Thoracic aorta (tissue), 2 donors: ENCODE measurements around the gene RACK1. TPM values are rescaled to one million over a fixed set of nuclear protein-coding genes. Genes with fewer than 3 reads are reported as not detected.
"Not testable (repeated sequence)": the region's sequence is repeated elsewhere in the genome, so short reads cannot be mapped to it uniquely, and the experiment has no call there.

ENCODE experiments used
- ATAC-seq: fragments of 150-250 bp; one replicate; pipeline ENCODE4 v1.8.0; 2017; ENCODE audit warnings: low read depth; ENCODE audit not compliant: insufficient number of reproducible peaks, low FRiP score
- DNase-seq: peaks from one replicate; pipeline ENCODE4 v3.0.0-alpha.2; 2020; ENCODE audit warnings: low spot score
- H3K27ac ChIP-seq, 2 donors: fragments of 200-600 bp; sonication (generic); 1 replicate in 1 of 2; 2 replicates in 1 of 2; pipeline ENCODE4 v1.5.1; 2016; ENCODE audit warnings: mild to moderate bottlenecking in 2 of 2, moderate library complexity in 2 of 2
- H3K27me3 ChIP-seq: fragments of 200-600 bp; sonication (generic); replicated peaks from 2 replicates; pipeline ENCODE4 v1.6.0; 2016; ENCODE audit warnings: mild to moderate bottlenecking; ENCODE audit not compliant: insufficient read depth
- H3K36me3 ChIP-seq: fragments of 200-600 bp; sonication (generic); one replicate; pipeline ENCODE4 v1.5.1; 2016
- H3K4me1 ChIP-seq, 2 donors: fragments of 200-600 bp; sonication (generic); 1 replicate in 1 of 2; 2 replicates in 1 of 2; pipeline versions ENCODE4 v1.5.1 to v1.6.0; 2016; ENCODE audit warnings: low read depth in 2 of 2, mild to moderate bottlenecking in 1 of 2; ENCODE audit not compliant: control insufficient read depth in 1 of 2
- H3K4me3 ChIP-seq: fragments of 200-600 bp; sonication (generic); 2 replicates; pipeline ENCODE4 v1.5.1; 2016; ENCODE audit warnings: mild to moderate bottlenecking
- H3K9me3 ChIP-seq: fragments of 200-600 bp; sonication (generic); 2 replicates; pipeline ENCODE4 v1.5.1; 2016
- total RNA-seq, 2 donors: library from RNA; depleted of rRNA; stranded (reverse); fragments of >200 nt; gene quantifications; one replicate each; pipeline versions ENCODE4 v1.1.0 to v1.2.3, GENCODE V29; 2016
- TF ChIP-seq, protein P1 (sequence below): fragments of 200-600 bp; sonication (generic); IDR thresholded peaks from one replicate; pipeline ENCODE4 v1.5.1; 2019; ENCODE audit warnings: antibody characterized with exemption

Gene RACK1
- total RNA-seq, 2 donors from 2014 or later: 1,534 to 1,629 TPM

DNA sequence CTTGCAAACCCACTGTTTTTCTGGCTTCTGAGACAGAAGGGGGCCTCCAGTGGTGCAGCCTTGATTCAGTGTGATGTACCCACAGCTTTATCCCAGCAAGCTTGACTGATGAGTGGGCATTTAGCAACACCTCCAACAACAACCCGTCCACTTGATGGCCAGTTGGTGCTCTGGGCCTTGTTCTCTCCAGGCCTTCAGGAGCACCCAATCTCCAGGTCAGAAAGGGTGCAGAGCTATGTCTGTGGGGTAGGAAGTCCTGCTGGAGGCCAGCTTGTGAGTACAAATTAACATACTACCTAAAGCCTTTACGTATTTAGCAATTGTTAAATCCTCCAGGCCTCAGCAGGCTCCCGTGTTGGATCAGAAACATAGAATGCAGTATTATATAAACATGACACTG, 27.4 kb upstream of the RACK1 start:
- DNase-seq: no peak
- Histone ChIP-seq H3K27ac (no peak overlapping the region), H3K4me1 (no peaks in the 10 kb centered on the region), H3K4me3 (no peak overlapping the region), H3K36me3 (no peaks in the 10 kb centered on the region), H3K27me3 (no peaks in the 10 kb centered on the region), H3K9me3 (no peaks in the 10 kb centered on the region)
- no peak for ATAC-seq
- TF ChIP-seq, protein P1, sequence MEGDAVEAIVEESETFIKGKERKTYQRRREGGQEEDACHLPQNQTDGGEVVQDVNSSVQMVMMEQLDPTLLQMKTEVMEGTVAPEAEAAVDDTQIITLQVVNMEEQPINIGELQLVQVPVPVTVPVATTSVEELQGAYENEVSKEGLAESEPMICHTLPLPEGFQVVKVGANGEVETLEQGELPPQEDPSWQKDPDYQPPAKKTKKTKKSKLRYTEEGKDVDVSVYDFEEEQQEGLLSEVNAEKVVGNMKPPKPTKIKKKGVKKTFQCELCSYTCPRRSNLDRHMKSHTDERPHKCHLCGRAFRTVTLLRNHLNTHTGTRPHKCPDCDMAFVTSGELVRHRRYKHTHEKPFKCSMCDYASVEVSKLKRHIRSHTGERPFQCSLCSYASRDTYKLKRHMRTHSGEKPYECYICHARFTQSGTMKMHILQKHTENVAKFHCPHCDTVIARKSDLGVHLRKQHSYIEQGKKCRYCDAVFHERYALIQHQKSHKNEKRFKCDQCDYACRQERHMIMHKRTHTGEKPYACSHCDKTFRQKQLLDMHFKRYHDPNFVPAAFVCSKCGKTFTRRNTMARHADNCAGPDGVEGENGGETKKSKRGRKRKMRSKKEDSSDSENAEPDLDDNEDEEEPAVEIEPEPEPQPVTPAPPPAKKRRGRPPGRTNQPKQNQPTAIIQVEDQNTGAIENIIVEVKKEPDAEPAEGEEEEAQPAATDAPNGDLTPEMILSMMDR: no peak

DNA sequence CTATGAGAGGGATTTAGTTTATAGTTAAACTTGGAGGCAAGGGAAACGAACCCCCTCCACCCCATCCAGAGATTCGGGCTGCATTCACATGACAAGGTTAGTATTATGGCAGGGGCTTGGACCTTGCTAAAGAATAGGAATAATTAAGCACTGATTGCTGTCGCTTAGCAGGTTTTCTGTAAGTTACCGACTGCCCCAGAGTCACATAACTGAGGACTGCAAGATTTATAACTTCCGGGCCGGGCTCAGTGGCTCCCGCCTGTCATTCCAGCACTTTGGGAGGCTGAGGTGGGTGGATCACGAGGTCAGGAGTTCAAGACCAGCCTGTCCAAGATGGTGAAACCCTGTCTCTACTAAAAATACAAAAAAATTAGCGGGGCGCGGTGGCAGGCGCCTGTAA, 24.2 kb upstream of the RACK1 start:
- not testable (repeated sequence) for H3K36me3 ChIP-seq, H3K4me1 ChIP-seq, H3K27ac ChIP-seq

DNA sequence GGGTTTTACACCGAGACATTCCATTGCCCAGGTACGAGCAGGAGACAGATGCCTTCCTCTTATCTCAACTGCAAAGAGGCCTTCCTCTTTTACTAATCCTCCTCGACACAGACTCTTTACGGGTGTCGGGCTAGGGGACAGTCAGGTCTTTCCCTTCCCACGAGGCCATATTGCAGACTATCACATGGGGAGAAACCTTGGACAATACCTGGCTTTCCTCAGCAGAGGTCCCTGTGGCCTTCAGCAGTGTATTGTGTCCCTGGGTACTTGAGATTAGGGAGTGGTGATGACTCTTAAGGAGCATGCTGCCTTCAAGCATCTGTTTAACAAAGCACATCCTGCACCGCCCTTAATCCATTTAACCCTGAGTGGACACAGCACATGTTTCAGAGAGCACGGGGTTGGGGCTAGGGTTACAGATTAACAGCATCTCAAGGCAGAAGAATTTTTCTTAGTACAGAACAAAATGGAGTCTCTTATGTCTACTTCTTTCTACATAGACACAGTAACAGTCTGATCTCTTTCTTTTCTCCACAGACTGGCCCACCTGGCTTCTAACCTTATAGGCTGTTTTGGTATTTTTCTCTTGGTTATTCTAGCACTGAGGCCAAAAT, 23.7 kb upstream of the RACK1 start:
- H3K9me3 ChIP-seq, H3K36me3 ChIP-seq, H3K4me1 ChIP-seq, H3K27ac ChIP-seq, ATAC-seq, DNase-seq, H3K27me3 ChIP-seq, H3K4me3 ChIP-seq: not testable (repeated sequence)

More for the DNA sequence above, 24.2 kb upstream of the RACK1 start:
- DNase-seq, H3K9me3 ChIP-seq, ATAC-seq, H3K27me3 ChIP-seq, H3K4me3 ChIP-seq: not testable (repeated sequence)

DNA sequence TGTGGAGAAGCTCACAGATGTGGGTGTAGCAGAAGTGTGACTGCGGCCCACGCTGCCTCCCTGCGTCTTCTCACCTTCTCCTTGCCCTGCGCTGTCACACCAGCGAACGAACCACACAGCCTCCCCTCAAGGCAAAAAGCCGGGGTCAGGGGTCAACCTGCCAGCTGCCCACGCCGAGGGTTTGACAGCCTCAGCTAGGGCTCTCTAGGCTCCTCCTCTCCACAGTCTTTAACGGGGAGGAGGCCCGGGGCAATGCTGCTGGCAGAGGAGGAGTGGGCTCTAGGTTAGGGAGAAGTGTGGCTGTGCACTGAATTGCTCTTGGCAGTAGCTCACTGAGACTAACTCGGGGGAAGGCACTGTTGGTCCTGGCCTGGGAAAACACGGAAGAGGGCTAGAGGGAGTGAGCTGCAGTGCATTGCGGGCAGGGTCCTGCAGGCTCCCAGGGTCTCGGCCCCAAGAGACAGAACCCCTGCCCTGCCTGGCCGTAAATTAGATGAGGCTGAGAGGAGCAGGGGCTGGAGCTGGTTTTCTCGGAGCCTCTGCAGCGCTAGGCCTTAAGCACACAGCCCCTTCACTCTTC, 21.5 kb upstream of the RACK1 start:
- H3K27me3 ChIP-seq: no peaks in the 10 kb centered on the region
- TF ChIP-seq, protein P1: no peak
- ATAC-seq: no peak

DNA sequence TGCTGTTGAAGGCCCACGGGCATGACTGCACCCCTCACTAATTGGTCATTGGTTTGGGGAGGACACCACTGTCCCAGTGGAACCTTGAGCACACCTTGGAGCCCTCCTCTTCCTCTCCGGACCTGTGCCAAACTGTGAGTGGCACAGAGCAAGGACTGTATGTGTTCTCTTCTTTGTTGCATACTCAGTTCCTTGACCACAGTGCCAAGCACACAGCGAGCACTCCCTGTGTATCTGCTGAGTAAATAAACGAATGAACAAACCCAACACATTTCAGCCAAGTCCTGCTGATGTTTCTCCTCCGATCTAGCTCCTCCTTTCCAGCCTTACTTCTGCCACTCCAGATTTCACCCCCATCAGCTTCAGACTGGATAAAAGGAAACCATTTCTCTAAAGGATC, 19.9 kb upstream of the RACK1 start:
- Histone ChIP-seq H3K9me3 (no peaks in the 10 kb centered on the region), H3K27me3 (no peaks in the 10 kb centered on the region), H3K4me3 (no peak overlapping the region), H3K27ac (no peak overlapping the region), H3K4me1 (peaks cover 13 to 21% of the 10 kb centered on the region in 2 donors), H3K36me3 (peaks cover 4% of the 10 kb centered on the region)
- DNase-seq: no peak
- TF ChIP-seq, protein P1: no peak
- ATAC-seq: no peak

More for the DNA sequence above, 21.5 kb upstream of the RACK1 start:
- Histone ChIP-seq H3K36me3 (peaks cover 4% of the 10 kb centered on the region), H3K4me3 (no peak overlapping the region), H3K4me1 (peaks cover 0 to 7% of the 10 kb centered on the region in 2 donors), H3K27ac (no peak overlapping the region), H3K9me3 (no peaks in the 10 kb centered on the region)
- DNase-seq: no peak

DNA sequence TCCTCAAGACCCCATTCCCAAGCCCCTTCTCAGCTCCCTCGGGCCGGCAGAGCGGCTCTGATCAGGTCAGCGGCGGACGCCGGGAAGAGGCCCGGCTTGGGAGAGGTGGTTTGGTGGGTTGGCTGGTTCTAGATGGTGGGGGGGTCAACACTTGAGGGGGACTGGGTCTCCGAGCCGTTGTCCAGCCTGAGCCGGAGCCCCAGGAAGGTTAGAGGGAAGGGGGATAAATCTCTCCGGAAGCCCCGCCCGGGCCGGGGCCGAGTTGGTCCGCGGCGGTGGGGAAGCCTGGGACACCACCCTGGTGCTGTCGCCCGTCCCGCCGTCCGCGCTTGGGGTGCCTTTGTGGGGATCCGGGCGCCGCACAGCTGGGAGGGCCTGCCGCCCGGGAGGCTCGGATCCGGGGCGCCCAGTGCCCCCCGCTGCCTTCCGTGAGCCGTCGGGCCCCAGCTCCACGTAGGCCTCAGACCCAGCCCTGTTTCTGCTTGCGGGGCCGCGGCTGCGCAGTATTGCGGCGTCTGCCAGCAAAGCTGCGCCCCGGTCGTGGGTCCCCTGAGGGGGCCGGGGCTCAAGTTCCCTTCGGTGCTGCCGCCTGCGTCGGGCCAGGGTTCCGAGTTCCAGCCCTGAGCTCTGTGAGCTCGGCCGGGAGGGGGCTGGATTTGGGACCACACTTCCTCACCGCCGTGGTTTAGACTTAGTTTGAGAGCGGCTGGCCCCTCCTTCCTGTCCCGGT, 17.8 kb upstream of the RACK1 start:
- peaks cover 4% of the 10 kb centered on the region for H3K36me3 ChIP-seq
- TF ChIP-seq, protein P1: no peak
- ATAC-seq (peak; percentile 56), DNase-seq (no peak)
- H3K27me3 ChIP-seq: no peaks in the 10 kb centered on the region
- H3K27ac ChIP-seq: peak overlapping the region; percentile 97 to 99
- no peaks in the 10 kb centered on the region for H3K9me3 ChIP-seq
- H3K4me1 ChIP-seq: peaks cover 31 to 36% of the 10 kb centered on the region in 2 donors
- peak overlapping the region; percentile 95 for H3K4me3 ChIP-seq
